Muscle of leg (tissue), 11 donors: ENCODE data around the gene SSTR5. TPM values are rescaled to one million over a fixed set of nuclear protein-coding genes. Genes with fewer than 3 reads are reported as not detected.

Source experiments
- DNase-seq: peaks from one replicate; pipeline ENCODE4 v3.0.0; 2013
- H3K27ac ChIP-seq: one replicate; pipeline ENCODE4 v1.5.1; 2013; ENCODE audit warnings: mild to moderate bottlenecking, low read length, control low read depth
- H3K27me3 ChIP-seq: one replicate; pipeline ENCODE4 v1.6.1; 2013; ENCODE audit warnings: low read length; ENCODE audit not compliant: control insufficient read depth, insufficient read depth
- H3K36me3 ChIP-seq: one replicate; pipeline ENCODE4 v1.6.1; 2013; ENCODE audit warnings: low read length; ENCODE audit not compliant: control insufficient read depth, insufficient read depth
- H3K4me1 ChIP-seq: one replicate; pipeline ENCODE4 v1.6.1; 2013; ENCODE audit warnings: low read length; ENCODE audit not compliant: control insufficient read depth, insufficient read depth
- H3K4me3 ChIP-seq: one replicate; pipeline ENCODE4 v1.5.1; 2013; ENCODE audit warnings: low read length, control low read depth
- H3K9me3 ChIP-seq: replicated peaks from 2 replicates; pipeline ENCODE4 v1.6.1; 2013; ENCODE audit warnings: low read depth, low read length; ENCODE audit not compliant: control insufficient read depth
- WGBS: methylation state at CpG from one replicate; pipeline ENCODE4 v1.1.5; 2013; ENCODE audit warnings: missing lambda C conversion rate; ENCODE audit not compliant: insufficient coverage; 5-methylcytosine and 5-hydroxymethylcytosine counted together
- polyA plus RNA-seq, 8 donors: library from polyadenylated mRNA; unstranded; fragments of 120-200 nt; gene quantifications; one replicate each; pipeline versions ENCODE4 v1.2.1 to v1.2.3, GENCODE V29; 2013; ENCODE audit warnings: inconsistent platforms in 1 of 8, low replicate concordance in 1 of 8; ENCODE audit not compliant: insufficient read length in 8 of 8, insufficient read depth in 1 of 8
- total RNA-seq: library from RNA; stranded (reverse); fragments of 120-200 nt; gene quantifications from one replicate; pipeline ENCODE4 v1.2.4, GENCODE V29; 2013

SSTR5 gene
- total and polyA plus RNA-seq, 9 donors, result 0.08 to 0.13 (median 0.10) TPM; not detected in 6

DNA sequence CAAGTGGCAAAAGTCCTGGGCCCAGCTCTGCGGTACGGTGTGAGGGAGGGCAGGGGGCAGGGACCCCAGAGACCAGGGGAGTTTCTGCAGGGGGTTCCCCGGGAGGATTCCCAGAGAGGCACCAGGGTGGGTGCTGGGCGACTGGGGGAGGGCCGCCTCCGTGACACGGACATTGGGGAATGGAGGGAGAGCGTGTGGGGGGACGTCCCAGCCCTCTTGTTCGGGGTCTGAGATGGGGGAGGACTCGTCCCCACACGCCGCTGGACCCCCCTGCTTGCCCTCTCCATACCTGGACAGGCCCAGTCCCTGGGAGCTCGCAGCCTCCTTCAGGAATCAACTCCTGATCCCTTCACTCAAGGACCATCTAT, 49.8 kb downstream of the SSTR5 start:
- WGBS, result 80% methylated on average over 9 of the region's 14 CpGs
- no peak overlapping the region for H3K4me3 ChIP-seq
- peaks cover 21% of the 10 kb centered on the region for H3K27me3 ChIP-seq
- peaks cover 16% of the 10 kb centered on the region for H3K4me1 ChIP-seq
- no peak for DNase-seq
- no peaks in the 10 kb centered on the region for H3K9me3 ChIP-seq
- H3K36me3 ChIP-seq, result no peaks in the 10 kb centered on the region
- no peak overlapping the region for H3K27ac ChIP-seq

DNA sequence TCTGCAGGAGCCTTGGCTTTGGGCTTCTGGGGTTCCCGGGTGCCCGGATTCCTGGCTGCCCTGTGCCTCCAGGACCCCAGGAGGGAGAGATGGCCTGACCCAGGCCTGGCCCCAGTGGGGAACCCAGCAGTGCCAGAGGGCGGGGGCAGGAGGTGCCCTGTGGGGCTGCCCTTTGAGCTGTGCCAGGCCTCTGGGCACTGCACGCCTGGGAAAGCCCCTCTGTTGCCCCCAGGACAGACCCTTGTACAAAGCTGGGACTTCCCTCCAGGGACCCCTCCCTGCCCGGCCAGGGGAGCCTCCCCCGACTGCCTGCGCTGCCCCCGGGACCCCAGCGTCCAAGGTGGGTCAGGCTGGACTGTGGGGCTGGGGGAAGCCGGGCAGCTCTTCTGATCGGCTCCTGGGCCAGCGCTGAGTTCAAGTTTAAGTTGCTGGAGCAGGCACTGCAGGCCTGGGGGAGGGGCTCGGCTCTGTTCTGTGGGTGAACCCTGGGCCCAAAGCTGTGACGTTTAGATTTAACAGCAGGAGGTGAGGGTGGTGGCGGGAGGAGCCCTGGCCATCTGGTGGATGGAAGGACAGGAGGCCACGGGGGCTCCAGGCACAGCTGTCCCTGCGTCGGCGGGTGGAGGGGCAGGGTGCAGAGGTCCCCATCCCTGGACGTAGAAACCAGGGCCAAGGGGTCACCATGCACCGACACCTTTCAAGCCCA, 51.1 kb downstream of the SSTR5 start:
- H3K9me3 ChIP-seq, result no peaks in the 10 kb centered on the region
- DNase-seq, result no peak
- no peak overlapping the region for H3K4me3 ChIP-seq
- WGBS, result 62% methylated on average over 14 of the region's 21 CpGs
- H3K27me3 ChIP-seq, result peaks cover 22% of the 10 kb centered on the region
- no peaks in the 10 kb centered on the region for H3K36me3 ChIP-seq
- no peak overlapping the region for H3K27ac ChIP-seq
- peaks cover 14% of the 10 kb centered on the region for H3K4me1 ChIP-seq

DNA sequence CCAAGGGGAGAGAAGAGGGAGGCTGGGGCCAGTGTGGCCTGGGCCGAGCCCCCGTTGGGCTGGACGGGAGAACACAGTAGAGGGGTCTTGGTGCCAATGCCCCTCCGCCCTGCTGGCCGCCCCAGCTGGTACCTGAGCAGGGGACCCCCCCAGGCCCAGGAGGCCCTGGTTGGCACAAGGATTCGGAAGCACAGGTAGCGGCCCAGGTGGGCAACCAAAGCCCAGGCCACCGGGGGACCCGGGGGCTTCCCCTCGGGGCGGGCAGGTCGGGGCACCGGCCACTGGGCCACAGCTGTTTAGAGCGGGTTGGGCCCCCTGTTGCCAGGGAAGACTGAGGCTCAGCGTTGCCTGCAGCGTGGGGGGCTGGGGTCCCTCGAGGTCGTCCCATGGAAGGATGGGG, 51.7 kb downstream of the SSTR5 start:
- no peak for DNase-seq
- no peaks in the 10 kb centered on the region for H3K9me3 ChIP-seq
- no peak overlapping the region for H3K4me3 ChIP-seq
- no peaks in the 10 kb centered on the region for H3K36me3 ChIP-seq
- peaks cover 14% of the 10 kb centered on the region for H3K4me1 ChIP-seq
- peaks cover 22% of the 10 kb centered on the region for H3K27me3 ChIP-seq
- 78% methylated on average over 16 of the region's 18 CpGs for WGBS
- H3K27ac ChIP-seq, result no peak overlapping the region

DNA sequence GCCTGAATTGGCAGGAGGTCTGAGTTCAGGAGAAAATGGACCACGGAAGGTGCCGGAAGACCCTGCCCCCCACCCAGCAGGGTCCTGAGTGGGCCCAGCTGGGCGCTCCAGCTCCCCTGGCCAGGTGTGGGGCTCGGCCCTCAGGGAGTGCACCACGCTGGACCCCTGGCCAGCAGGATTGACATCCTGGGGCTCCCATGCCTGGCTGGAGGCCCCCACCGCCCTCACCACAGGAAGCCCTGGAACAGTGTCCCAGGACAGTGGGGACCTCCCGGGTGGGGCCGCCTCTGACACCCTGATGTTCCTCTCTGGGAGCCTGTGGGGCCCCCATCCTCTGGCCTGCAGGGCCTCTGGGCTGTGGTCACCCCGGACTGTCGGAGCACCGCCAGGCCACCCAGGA, 52.2 kb downstream of the SSTR5 start:
- 85% methylated on average over 10 of the region's 11 CpGs for WGBS
- no peak for DNase-seq
- Histone ChIP-seq H3K9me3 (no peaks in the 10 kb centered on the region), H3K27me3 (peaks cover 22% of the 10 kb centered on the region), H3K4me1 (peaks cover 14% of the 10 kb centered on the region), H3K27ac (no peak overlapping the region), H3K4me3 (no peak overlapping the region), H3K36me3 (no peaks in the 10 kb centered on the region)

DNA sequence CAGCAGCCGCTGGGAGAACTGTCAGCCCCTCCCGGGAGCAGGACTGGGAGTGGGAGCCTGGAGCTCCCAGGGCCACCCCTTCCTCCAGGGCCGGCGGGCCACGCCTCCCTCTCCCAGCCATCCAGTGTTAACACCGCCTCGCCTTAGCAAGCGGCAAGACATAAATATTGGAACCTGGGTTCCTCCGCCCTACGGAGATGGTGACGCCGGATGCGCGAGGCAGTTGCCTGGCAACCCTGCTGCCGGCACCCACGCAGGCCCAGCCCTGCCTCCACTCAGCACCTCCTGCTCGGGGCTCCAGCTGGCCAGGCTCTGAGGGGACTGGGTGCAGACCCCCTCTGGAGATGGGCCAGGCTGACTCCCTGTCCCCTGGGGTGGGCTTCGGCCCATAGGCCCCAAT, 52.9 kb downstream of the SSTR5 start:
- DNase-seq, result peak; percentile 61
- WGBS, result 15% methylated on average over 18 of the region's 18 CpGs

DNA sequence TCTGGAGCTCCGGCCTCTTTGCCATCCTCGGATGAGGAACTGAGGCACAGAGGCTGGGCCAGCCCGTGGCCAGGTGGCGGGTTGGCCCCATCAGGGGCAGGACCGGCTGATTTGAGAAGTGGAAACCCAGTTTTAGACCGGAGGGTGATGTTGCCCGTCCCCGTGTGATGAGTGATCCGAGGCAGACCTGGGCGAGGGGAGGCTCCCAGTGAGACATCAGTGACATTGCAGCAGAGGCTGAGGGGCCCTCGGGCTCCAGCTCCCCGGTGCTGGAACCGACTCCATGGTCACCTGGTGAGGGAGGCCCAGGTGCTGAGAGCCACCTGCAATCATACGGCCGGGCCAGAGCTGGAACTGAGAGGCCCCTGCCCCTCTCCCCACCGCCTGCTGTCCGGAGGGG, 53.5 kb downstream of the SSTR5 start:
- no peaks in the 10 kb centered on the region for H3K9me3 ChIP-seq
- H3K27ac ChIP-seq, result no peak overlapping the region
- 39% methylated on average over 13 of the region's 17 CpGs for WGBS
- H3K27me3 ChIP-seq, result peaks cover 13% of the 10 kb centered on the region
- peaks cover 9% of the 10 kb centered on the region for H3K4me1 ChIP-seq
- DNase-seq, result no peak
- no peaks in the 10 kb centered on the region for H3K36me3 ChIP-seq
- H3K4me3 ChIP-seq, result no peak overlapping the region

More for the DNA sequence above, 52.9 kb downstream of the SSTR5 start:
- Histone ChIP-seq H3K9me3 (no peaks in the 10 kb centered on the region), H3K27ac (no peak overlapping the region), H3K27me3 (peaks cover 16% of the 10 kb centered on the region), H3K4me1 (peaks cover 10% of the 10 kb centered on the region), H3K4me3 (no peak overlapping the region), H3K36me3 (no peaks in the 10 kb centered on the region)

DNA sequence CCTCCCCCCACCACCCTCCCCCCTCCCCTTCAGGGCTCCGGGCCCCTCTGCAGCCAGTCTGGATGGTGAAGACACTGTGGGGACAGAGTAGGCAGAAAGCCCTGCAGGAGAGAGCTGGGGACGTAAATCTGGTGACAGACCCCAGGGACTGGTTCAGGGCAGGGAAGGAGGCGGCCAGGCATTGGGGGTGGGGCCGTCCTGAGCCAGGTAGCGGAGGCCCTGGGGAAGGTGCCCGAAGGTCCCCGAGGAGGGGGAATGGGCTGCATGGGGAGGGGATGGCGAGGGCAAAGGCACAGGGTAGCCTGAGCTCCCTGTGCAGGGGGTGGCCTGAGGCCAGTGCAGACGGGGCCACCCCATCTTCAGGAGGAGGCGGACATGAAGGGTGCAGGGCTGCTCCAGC, 54.0 kb downstream of the SSTR5 start:
- H3K27me3 ChIP-seq, result peaks cover 12% of the 10 kb centered on the region
- WGBS, result 38% methylated on average over 9 of the region's 10 CpGs

DNA sequence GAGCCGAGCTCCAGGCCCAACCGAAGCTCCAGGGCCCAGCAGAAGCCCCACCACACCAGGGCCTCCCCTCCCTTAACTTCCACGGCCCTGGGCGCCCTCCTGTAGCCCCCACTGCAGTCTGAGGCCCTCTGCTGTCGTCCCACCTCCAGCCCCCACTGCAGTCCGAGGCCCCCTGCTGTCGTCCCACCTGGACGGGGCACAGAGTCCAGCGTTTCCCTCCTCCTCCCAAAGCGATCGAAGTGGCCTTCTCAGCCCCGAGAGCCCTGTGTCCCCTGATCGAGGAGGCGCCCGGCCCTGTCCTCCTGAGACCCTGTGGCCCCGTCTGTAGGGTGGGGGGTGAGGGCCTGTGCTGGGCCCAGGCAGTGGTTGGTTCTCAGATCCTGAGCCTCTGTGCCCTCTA, 54.6 kb downstream of the SSTR5 start:
- H3K4me1 ChIP-seq, result peaks cover 9% of the 10 kb centered on the region
- H3K36me3 ChIP-seq, result no peaks in the 10 kb centered on the region
- peaks cover 8% of the 10 kb centered on the region for H3K27me3 ChIP-seq
- no peaks in the 10 kb centered on the region for H3K9me3 ChIP-seq
- DNase-seq, result no peak
- WGBS, result 43% methylated on average over 5 of the region's 16 CpGs
- H3K27ac ChIP-seq, result no peak overlapping the region
- no peak overlapping the region for H3K4me3 ChIP-seq

More for the DNA sequence above, 54.0 kb downstream of the SSTR5 start:
- Histone ChIP-seq H3K27ac (no peak overlapping the region), H3K36me3 (no peaks in the 10 kb centered on the region), H3K4me3 (no peak overlapping the region), H3K4me1 (peaks cover 9% of the 10 kb centered on the region), H3K9me3 (no peaks in the 10 kb centered on the region)
- no peak for DNase-seq

DNA sequence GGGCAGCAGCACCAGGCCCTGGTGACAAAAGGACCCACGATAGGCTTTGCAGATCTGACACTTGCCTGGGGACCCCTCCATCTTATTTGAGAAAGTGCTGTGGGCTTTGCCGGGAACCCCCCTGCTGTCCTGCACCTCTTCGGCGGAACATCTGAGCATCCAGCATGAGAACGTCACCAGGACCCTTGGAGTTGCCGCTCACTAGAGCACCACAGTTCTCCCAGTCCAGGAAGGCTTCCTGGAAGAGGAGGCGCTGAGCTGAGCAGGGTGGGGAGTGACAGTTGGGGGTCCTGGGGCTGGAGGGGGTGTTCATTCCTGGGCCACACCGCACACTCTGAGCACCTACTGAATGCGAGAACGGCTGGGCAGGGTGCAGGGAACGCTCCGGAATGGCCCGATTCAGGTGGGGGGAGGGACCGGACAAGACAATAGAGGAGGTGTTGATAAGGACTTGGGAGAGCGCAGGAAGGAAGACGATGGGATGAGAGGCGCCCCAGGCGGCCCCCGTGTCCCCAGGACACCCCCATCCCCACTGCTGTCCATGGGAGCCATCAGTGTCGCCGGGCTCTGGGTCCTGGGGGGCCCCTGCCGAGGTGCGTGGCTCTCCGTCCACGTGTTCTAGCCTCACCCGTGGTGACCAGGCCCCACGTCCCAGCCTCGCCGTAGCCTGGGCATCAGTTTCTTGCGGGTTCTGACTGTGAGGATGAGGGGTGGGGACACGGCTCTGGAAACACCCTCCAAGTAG, 55.6 kb downstream of the SSTR5 start:
- peaks cover 9% of the 10 kb centered on the region for H3K4me1 ChIP-seq
- H3K27me3 ChIP-seq, result peaks cover 8% of the 10 kb centered on the region
- no peak overlapping the region for H3K27ac ChIP-seq
- H3K36me3 ChIP-seq, result no peaks in the 10 kb centered on the region
- no peak for DNase-seq
- H3K9me3 ChIP-seq, result no peaks in the 10 kb centered on the region
- WGBS, result 84% methylated on average over 28 of the region's 31 CpGs
- H3K4me3 ChIP-seq, result no peak overlapping the region

DNA sequence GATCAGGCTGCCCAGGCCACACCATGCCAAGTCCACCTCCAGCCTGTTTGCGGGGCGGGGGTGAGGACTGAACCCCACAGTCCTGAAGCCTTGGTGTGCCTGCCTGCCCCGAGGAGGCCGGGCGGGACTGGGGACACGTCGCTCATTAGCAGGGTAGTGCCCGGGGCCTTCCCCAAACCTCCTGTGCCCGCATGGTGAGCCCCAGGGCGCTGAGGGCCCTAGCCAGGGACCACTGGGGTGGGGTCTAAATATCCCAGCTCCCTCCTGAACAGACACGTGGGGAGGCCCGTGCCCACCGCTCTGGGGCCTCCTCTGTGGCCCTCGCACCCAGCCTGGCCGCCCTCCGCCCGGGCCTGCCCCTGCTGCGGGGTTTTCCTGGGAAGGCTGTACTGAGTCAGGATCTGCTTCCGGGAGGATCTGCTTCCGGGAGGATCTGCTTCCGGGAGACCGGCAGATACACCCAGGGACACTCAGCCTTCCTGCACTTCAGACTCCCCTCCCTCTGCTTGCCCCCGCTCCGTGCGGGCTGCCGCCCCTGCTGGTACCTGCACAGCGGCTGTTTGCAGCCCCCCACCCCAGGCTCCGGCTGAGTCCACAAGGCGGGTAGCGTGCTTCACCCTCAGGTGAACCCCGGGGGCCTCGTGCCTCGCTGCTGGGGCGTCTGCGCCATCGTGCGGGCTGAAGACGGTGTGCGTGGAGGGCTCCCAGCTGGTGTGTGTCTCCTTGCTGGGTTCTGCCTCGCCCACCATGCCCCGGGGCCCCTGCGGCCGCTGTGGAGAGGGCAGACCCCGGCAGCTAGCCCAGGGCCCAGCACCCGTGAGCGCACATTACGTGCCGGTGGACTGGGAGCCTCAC, 56.8 kb downstream of the SSTR5 start:
- 89% methylated on average over 41 of the region's 48 CpGs for WGBS
- H3K36me3 ChIP-seq, result no peaks in the 10 kb centered on the region
- no peak for DNase-seq
- peaks cover 17% of the 10 kb centered on the region for H3K27me3 ChIP-seq
- no peak overlapping the region for H3K4me3 ChIP-seq
- peaks cover 9% of the 10 kb centered on the region for H3K4me1 ChIP-seq
- H3K9me3 ChIP-seq, result no peaks in the 10 kb centered on the region
- no peak overlapping the region for H3K27ac ChIP-seq
